ENCODE results near the gene CCDC8.

The CCDC8 gene

DNA sequence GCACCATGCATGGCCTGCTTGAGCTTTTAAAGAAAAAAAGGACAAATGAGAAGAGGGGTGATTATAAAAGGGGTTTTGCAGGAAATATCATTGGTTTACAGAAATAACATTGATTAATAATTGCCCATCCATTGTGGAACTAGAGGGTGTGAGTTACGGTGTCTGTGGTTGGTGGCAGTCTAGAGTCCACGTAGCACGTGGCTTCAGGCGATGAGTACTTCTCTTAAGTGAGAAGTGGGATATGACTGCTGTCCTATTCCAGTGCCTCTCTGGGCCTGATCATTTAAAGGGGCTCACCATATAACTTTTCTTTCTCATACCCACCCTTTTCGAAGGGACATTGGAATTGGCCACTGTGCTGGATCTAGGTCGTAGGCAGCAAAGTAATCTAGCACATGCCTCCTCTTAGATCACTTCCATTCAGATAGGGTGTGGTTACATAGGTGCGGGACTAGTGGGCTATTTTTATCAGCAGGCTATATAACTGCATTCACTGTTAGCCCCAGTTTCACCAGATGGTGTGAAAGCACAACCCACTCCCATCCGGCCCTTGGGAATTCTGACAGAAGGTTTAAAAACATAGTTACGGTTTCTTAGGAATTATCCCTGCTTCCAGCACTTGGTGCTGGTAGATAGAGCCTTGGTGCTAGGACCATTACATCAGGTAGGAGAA lies 46.6 kb downstream of the CCDC8 start:
- DNase-seq (ENCODE audit: extremely low spot score, insufficient read length, low read depth) = no peak

DNA sequence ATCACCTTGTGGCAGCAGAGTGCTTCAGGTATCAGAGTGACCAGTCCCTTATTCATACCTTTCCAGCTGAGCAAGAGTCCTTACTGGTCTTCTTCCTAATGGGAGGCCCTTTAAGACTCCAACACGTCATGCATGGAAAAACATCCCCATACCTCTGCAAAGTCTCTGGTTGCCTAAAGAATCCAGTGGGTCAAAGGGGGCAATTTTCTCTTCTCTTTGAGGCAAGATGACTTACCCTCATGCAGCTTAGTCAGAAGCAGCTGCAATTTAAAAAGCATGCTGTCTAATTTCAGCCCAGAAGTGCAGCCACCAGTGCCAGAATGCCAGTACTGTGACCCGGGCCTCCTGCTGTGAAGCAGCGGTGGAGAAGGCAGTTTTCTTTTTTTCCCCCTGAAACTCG lies 47.8 kb downstream of the CCDC8 start:
- no peak for FAIRE-seq

More for the DNA sequence above, 46.6 kb downstream of the CCDC8 start:
- FAIRE-seq = no peak

DNA sequence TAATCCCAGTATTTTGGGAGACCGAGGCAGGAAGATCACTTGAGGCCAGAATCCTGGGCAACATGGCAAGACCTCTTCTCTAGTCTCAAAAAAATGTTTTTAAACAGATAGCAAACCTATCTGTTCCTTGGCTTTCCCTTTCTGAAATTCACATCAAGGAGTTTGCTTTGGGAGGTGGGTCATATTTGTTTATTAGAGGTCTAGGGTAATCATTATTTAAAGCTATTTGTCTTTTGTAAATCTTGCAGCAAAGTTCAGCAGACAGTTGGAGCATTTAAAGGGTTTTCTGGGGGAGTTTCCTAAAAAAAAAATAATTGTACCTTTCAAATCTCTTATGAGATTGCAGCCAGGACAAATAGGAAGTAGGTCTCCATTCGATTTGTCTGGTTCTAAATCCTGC lies 49.0 kb downstream of the CCDC8 start:
- DNase-seq (ENCODE audit: extremely low spot score, insufficient read length, low read depth) (no peak), FAIRE-seq (no peak)

More for the DNA sequence above, 47.8 kb downstream of the CCDC8 start:
- DNase-seq (ENCODE audit: extremely low spot score, insufficient read length, low read depth) = no peak

DNA sequence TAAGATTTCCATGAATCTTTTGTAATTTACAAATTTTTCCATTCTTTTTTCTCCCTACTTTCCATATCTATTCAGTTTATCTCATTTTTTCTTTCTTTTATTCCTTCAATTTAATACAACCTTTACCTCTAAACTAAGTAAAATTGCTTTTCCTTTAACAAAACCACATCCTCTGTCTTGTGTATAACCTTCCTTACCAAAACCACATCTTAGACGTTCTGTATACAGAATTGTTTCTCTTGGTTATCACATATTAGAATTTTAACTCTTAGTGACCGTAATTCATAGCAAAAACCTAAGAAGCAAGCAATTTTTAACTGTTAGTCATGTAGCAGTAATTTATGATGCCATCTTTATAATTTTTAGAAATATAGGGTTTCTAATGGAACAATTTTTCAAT lies 51.4 kb downstream of the CCDC8 start:
- no peak for FAIRE-seq
- no peak for DNase-seq (ENCODE audit: extremely low spot score, insufficient read length, low read depth)

Data from GM18507 (cell line).